ENCODE data around the gene KBTBD7. TPM values are rescaled to one million over a fixed set of nuclear protein-coding genes. Genes with fewer than 3 reads are reported as not detected.

Gene KBTBD7
- total RNA-seq, 1 donor from 2014 or later: 2.1 TPM

DNA sequence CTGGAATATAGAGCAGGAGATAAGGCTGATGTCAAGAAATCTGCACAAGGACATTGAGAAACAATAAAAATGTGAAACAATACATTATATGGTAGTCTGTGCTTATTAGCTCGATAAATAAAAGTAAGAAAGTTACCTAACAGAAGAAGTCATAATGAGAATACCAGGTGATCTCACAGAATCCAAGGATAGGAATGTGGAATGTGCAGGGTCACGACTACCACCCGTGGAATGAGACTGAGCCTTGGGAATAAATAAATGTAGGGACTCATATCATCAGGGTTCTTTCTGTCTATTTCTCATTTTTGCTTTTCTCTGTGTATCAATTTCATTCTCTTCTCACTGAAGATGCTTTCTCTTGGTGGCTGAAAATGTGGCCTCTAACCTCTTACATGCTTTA, 26.0 kb upstream of the KBTBD7 start:
- Histone ChIP-seq H3K27me3 (no peaks in the 10 kb centered on the region), H3K4me1 (no peaks in the 10 kb centered on the region), H3K36me3 (no peaks in the 10 kb centered on the region), H3K27ac (no peak overlapping the region), H3K4me3 (no peak overlapping the region), H3K9me3 (no peaks in the 10 kb centered on the region)
- no peak for TF ChIP-seq CTCF (IDR thresholded peaks at IDR 0.05)
- DNase-seq (ENCODE audit: low spot score in 2 of 2): no peak
- intact Hi-C loops (cut with DNase I): no loop called here

- H3K27ac ChIP-seq: no peak overlapping the region
Measured at GRCh38 chr13:41216160-41216559, 21.8 kb upstream of the KBTBD7 start.

GRCh38 chr13:41213919-41214318, 19.6 kb upstream of the KBTBD7 start:
- Histone ChIP-seq H3K4me3 (no peak overlapping the region), H3K36me3 (no peaks in the 10 kb centered on the region), H3K27ac (no peak overlapping the region), H3K27me3 (no peaks in the 10 kb centered on the region), H3K9me3 (peaks cover 0 to 4% of the 10 kb centered on the region in 2 donors), H3K4me1 (no peaks in the 10 kb centered on the region)
- DNase-seq (ENCODE audit: low spot score in 2 of 2): no peak
- TF ChIP-seq CTCF (IDR thresholded peaks at IDR 0.05): no peak
- intact Hi-C loops (cut with DNase I): no loop called here

More at GRCh38 chr13:41216160-41216559, 21.8 kb upstream of the KBTBD7 start:
- intact Hi-C loops (cut with DNase I): no loop called here
- no peak for DNase-seq (ENCODE audit: low spot score in 2 of 2)
- peaks cover 0 to under 1% of the 10 kb centered on the region in 2 donors for H3K9me3 ChIP-seq
- H3K36me3 ChIP-seq: no peaks in the 10 kb centered on the region
- no peak overlapping the region for H3K4me3 ChIP-seq
- H3K4me1 ChIP-seq: no peaks in the 10 kb centered on the region
- no peak for TF ChIP-seq CTCF (IDR thresholded peaks at IDR 0.05)
- H3K27me3 ChIP-seq: no peaks in the 10 kb centered on the region

DNA sequence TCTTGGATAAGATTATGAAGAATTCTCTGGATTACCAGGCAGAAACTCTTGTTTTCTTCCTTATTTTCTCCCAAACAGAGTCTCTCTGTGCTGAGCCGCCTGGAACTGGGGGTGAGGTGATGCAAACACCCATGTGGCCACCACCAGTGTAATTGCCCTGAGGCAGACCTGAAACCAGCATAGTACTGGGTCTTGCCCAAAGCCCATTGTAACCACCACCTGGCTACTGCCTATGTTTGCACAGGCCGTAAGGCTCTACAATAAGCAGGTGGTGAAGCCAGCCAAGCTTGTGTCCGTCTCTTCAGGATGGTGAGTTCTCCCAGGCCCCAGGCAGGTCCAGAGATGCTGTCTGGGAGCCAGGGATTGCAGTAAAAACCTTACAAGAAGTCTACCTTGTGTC, 18.9 kb upstream of the KBTBD7 start:
- no peaks in the 10 kb centered on the region for H3K36me3 ChIP-seq
- no peak overlapping the region for H3K27ac ChIP-seq
- intact Hi-C loops (cut with DNase I): no loop called here
- H3K4me3 ChIP-seq: no peak overlapping the region
- no peaks in the 10 kb centered on the region for H3K4me1 ChIP-seq
- TF ChIP-seq CTCF (IDR thresholded peaks at IDR 0.05): no peak
- no peak for DNase-seq (ENCODE audit: low spot score in 2 of 2)
- no peaks in the 10 kb centered on the region for H3K27me3 ChIP-seq
- peaks cover 0 to 4% of the 10 kb centered on the region in 2 donors for H3K9me3 ChIP-seq

- peaks cover 0 to 4% of the 10 kb centered on the region in 2 donors for H3K9me3 ChIP-seq
- intact Hi-C loops (cut with DNase I): no loop called here
- H3K36me3 ChIP-seq: no peaks in the 10 kb centered on the region
- no peak for DNase-seq (ENCODE audit: low spot score in 2 of 2)
- H3K27ac ChIP-seq: no peak overlapping the region
- no peaks in the 10 kb centered on the region for H3K4me1 ChIP-seq
- H3K27me3 ChIP-seq: no peaks in the 10 kb centered on the region
- TF ChIP-seq CTCF (IDR thresholded peaks at IDR 0.05): no peak
- no peak overlapping the region for H3K4me3 ChIP-seq
Measured at GRCh38 chr13:41212881-41213280, 18.5 kb upstream of the KBTBD7 start.

DNA sequence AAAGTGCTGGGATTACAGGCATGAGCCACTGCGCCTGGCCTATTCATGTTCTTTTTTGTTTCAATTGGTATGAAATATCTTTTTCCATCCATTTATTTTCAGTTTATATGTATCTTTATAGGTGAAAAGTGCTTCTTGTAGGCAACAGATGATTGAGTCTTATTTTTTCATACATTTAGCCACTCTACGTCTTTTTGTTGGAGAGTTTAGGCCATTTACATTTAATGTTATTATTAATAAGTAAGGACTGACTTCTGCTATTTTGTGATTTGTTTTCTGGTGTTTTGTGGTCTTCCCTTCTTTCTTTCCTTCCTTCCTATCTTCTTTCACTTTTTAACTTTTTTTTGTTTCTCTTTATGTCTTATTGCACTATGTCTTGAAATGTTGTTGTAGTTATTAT, 16.7 kb upstream of the KBTBD7 start:
- Histone ChIP-seq H3K9me3 (peaks cover 0 to 4% of the 10 kb centered on the region in 2 donors), H3K4me3 (no peak overlapping the region), H3K4me1 (no peaks in the 10 kb centered on the region), H3K27ac (no peak overlapping the region), H3K36me3 (no peaks in the 10 kb centered on the region), H3K27me3 (no peaks in the 10 kb centered on the region)
- DNase-seq (ENCODE audit: low spot score in 2 of 2): no peak
- no peak for TF ChIP-seq CTCF (IDR thresholded peaks at IDR 0.05)
- intact Hi-C loops (cut with DNase I): no loop called here
